NCI-H187 (cell line): Measurements from ENCODE around the gene CELSR2.

ENCODE experiments used
- DNase-seq, 2 experiments: peaks; one replicate each; lab custom pipeline; 2025; lab: John Stamatoyannopoulos, UW

The CELSR2 gene

GRCh38 chr1:109231066-109231465, 18.3 kb upstream of the CELSR2 start:
- DNase-seq = no peak

GRCh38 chr1:109235137-109235536, 14.2 kb upstream of the CELSR2 start:
- no peak for DNase-seq

- DNase-seq = no peak
These were observed 11.8 kb upstream of the CELSR2 start for GRCh38 chr1:109237512-109237911.

GRCh38 chr1:109238382-109238781, 11.0 kb upstream of the CELSR2 start:
- no peak for DNase-seq

- no peak for DNase-seq
These were observed 10.3 kb upstream of the CELSR2 start for GRCh38 chr1:109239047-109239408.

- DNase-seq = no peak
These were observed 9.8 kb upstream of the CELSR2 start for GRCh38 chr1:109239409-109240068.

- no peak for DNase-seq
These were observed 8.9 kb upstream of the CELSR2 start for GRCh38 chr1:109240158-109241152.

GRCh38 chr1:109241344-109241743, 8.0 kb upstream of the CELSR2 start:
- DNase-seq = no peak

- no peak for DNase-seq
These were observed 7.4 kb upstream of the CELSR2 start for GRCh38 chr1:109241841-109242345.

GRCh38 chr1:109242387-109242786, 7.0 kb upstream of the CELSR2 start:
- DNase-seq = no peak

- no peak for DNase-seq
These were observed 6.1 kb upstream of the CELSR2 start for GRCh38 chr1:109243221-109243620.

- DNase-seq = no peak
These were observed 5.3 kb upstream of the CELSR2 start for GRCh38 chr1:109243860-109244552.

GRCh38 chr1:109246141-109246551, 3.2 kb upstream of the CELSR2 start:
- no peak for DNase-seq

- DNase-seq = no peak
These were observed 1.7 kb upstream of the CELSR2 start for GRCh38 chr1:109247401-109248365.

- DNase-seq = no peak
These were observed 919 bp upstream of the CELSR2 start for GRCh38 chr1:109248444-109248796.

- DNase-seq = no peak
These were observed 489 bp downstream of the CELSR2 start for GRCh38 chr1:109249654-109250401.

- no peak for DNase-seq
These were observed 1.3 kb downstream of the CELSR2 start for GRCh38 chr1:109250454-109251276.

- no peak for DNase-seq
These were observed 2.2 kb downstream of the CELSR2 start for GRCh38 chr1:109251277-109252166.
